ENCODE measurements around the gene TNS3. TPM values are rescaled to one million over a fixed set of nuclear protein-coding genes. Genes with fewer than 3 reads are reported as not detected.

Gene TNS3
- total RNA-seq, 1 experiment from 2014 or later = 9.5 TPM

DNA sequence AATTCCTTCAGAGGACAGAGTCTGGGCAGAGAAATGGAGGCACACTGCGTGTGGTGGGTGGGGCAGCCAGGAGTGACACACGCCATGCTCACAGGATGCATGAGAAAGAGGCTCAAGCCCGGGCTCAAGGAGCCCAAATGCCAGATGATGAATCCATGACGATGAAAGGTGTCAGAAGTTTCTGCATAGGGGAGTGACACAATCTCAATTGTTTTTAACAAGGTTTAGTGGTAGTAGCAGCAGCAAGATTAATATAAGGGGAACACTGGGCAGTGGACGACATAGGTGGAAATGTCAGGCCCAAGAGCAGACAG is 126.1 kb downstream of the TNS3 start:
- Histone ChIP-seq H2BK15ac (ENCODE audit: low read depth, low read length) (no peak overlapping the region), H3K79me2 (ENCODE audit: insufficient read depth, low read length) (no peaks in the 10 kb centered on the region), H3K27me3 (ENCODE audit: insufficient read depth, low read length) (no peaks in the 10 kb centered on the region), H3K56ac (ENCODE audit: insufficient read length, low read depth, low read length) (no peak overlapping the region), H3K9me3 (ENCODE audit: control insufficient read depth, low read depth, low read length) (no peaks in the 10 kb centered on the region), H3K18ac (ENCODE audit: insufficient read length, low read depth, low read length) (no peak overlapping the region), H2BK120ac (ENCODE audit: low read depth, low read length, poor library complexity, severe bottlenecking) (no peak overlapping the region), H3T11ph (ENCODE audit: low read length) (no peak overlapping the region), H2AFZ (ENCODE audit: low read length) (no peak overlapping the region), H3K9ac (ENCODE audit: extremely low read depth, insufficient read length, low read length) (no peak overlapping the region), H4K5ac (ENCODE audit: insufficient read length, low read depth, low read length) (no peak overlapping the region), H2BK5ac (ENCODE audit: insufficient read length, low read length) (no peak overlapping the region), H3K23ac (ENCODE audit: insufficient read length, low read depth, low read length) (no peak overlapping the region), H4K91ac (ENCODE audit: insufficient read length, low read depth, low read length) (no peak overlapping the region), H2BK12ac (ENCODE audit: insufficient read length, low read depth, low read length) (no peak overlapping the region), H3K23me2 (ENCODE audit: insufficient read length, low read depth, low read length, poor library complexity, severe bottlenecking) (no peaks in the 10 kb centered on the region), H3K14ac (ENCODE audit: insufficient read depth, low read length) (no peak overlapping the region), H3K4ac (ENCODE audit: low read depth, low read length) (no peak overlapping the region), H3K79me1 (ENCODE audit: insufficient read depth, low read depth, low read length, poor library complexity, severe bottlenecking) (no peaks in the 10 kb centered on the region), H3K27ac (ENCODE audit: insufficient read length, low read depth, low read length) (no peak overlapping the region), H3K4me1 (ENCODE audit: insufficient read depth, low read length) (no peaks in the 10 kb centered on the region), H2BK20ac (ENCODE audit: low read depth, low read length, poor library complexity, severe bottlenecking) (no peak overlapping the region), H4K20me1 (ENCODE audit: control insufficient read depth, insufficient read depth, insufficient read length) (no peaks in the 10 kb centered on the region), H4K8ac (replicated peaks; ENCODE audit: insufficient read length, low read depth, low read length) (no peak overlapping the region), H2AK5ac (ENCODE audit: insufficient read length, low read length) (no peak overlapping the region), H3K4me2 (ENCODE audit: insufficient read depth, insufficient read length, low read length) (no peak overlapping the region)
- peaks cover 11% of the 10 kb centered on the region for H3K27me3 Mint-ChIP-seq (ENCODE audit: low read depth)
- no peak overlapping the region for H3K27ac Mint-ChIP-seq
- no peak for DNase-seq
- no peaks in the 10 kb centered on the region for H3K9me3 Mint-ChIP-seq
- H3K4me3 Mint-ChIP-seq = no peak overlapping the region
- whole genome bisulfite sequencing (ENCODE audit: extremely low coverage, insufficient read length, low lambda C conversion rate) = no CpG with 5 or more reads among the region's 5 CpGs
- H3K4me1 Mint-ChIP-seq = peaks cover 14 to 47% of the 10 kb centered on the region in 2 experiments
- TF ChIP-seq, protein P1, sequence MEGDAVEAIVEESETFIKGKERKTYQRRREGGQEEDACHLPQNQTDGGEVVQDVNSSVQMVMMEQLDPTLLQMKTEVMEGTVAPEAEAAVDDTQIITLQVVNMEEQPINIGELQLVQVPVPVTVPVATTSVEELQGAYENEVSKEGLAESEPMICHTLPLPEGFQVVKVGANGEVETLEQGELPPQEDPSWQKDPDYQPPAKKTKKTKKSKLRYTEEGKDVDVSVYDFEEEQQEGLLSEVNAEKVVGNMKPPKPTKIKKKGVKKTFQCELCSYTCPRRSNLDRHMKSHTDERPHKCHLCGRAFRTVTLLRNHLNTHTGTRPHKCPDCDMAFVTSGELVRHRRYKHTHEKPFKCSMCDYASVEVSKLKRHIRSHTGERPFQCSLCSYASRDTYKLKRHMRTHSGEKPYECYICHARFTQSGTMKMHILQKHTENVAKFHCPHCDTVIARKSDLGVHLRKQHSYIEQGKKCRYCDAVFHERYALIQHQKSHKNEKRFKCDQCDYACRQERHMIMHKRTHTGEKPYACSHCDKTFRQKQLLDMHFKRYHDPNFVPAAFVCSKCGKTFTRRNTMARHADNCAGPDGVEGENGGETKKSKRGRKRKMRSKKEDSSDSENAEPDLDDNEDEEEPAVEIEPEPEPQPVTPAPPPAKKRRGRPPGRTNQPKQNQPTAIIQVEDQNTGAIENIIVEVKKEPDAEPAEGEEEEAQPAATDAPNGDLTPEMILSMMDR (conservative IDR thresholded peaks at IDR 0.05) = no peak
- no peaks in the 10 kb centered on the region for H3K36me3 Mint-ChIP-seq (ENCODE audit: insufficient read depth in 1 of 3, low read depth in 3 of 3)
